H9 (cell line): ENCODE measurements around the gene NPPC. TPM values are rescaled to one million over a fixed set of nuclear protein-coding genes. Genes with fewer than 3 reads are reported as not detected.

Experiments
- DNase-seq: peaks from one replicate; pipeline ENCODE4 v3.0.0-alpha.2; 2017
- H2AFZ ChIP-seq: one replicate; pipeline ENCODE4 v1.6.1; 2013; ENCODE audit warnings: mild to moderate bottlenecking, low read length, control low read depth, moderate library complexity
- H2AK5ac ChIP-seq: 2 replicates; pipeline ENCODE4 v1.6.1; 2013; ENCODE audit warnings: low read length, control low read depth, mixed read lengths; ENCODE audit not compliant: insufficient read length
- H2BK120ac ChIP-seq: one replicate; pipeline ENCODE4 v1.6.1; 2013; ENCODE audit warnings: low read depth, mild to moderate bottlenecking, low read length, control low read depth, inconsistent platforms; ENCODE audit not compliant: poor library complexity, severe bottlenecking
- H2BK12ac ChIP-seq: 2 replicates; pipeline ENCODE4 v1.6.1; 2013; ENCODE audit warnings: low read length, control low read depth, mixed read lengths, low read depth; ENCODE audit not compliant: insufficient read length
- H2BK15ac ChIP-seq: 2 replicates; pipeline ENCODE4 v1.6.1; 2013; ENCODE audit warnings: low read depth, low read length, control low read depth
- H2BK20ac ChIP-seq: one replicate; pipeline ENCODE4 v1.6.1; 2013; ENCODE audit warnings: low read depth, mild to moderate bottlenecking, low read length, control low read depth, inconsistent platforms; ENCODE audit not compliant: poor library complexity, severe bottlenecking
- H2BK5ac ChIP-seq: 2 replicates; pipeline ENCODE4 v1.6.1; 2013; ENCODE audit warnings: low read length, control low read depth, mixed read lengths; ENCODE audit not compliant: insufficient read length
- H3K14ac ChIP-seq: 2 replicates; pipeline ENCODE4 v1.6.1; 2013; ENCODE audit warnings: low read length, control low read depth; ENCODE audit not compliant: insufficient read depth
- H3K18ac ChIP-seq: 2 replicates; pipeline ENCODE4 v1.6.1; 2013; ENCODE audit warnings: low read depth, mild to moderate bottlenecking, mixed read lengths, low read length, control low read depth; ENCODE audit not compliant: insufficient read length
- H3K23ac ChIP-seq: 2 replicates; pipeline ENCODE4 v1.6.1; 2013; ENCODE audit warnings: low read length, control low read depth, mixed read lengths, low read depth; ENCODE audit not compliant: insufficient read length
- H3K23me2 ChIP-seq: 2 replicates; pipeline ENCODE4 v1.6.1; 2013; ENCODE audit warnings: low read depth, mild to moderate bottlenecking, mixed read lengths, low read length, control low read depth; ENCODE audit not compliant: insufficient read length, poor library complexity, severe bottlenecking
- H3K27ac ChIP-seq: 2 replicates; pipeline ENCODE4 v1.5.1; 2013; ENCODE audit warnings: low read length, control low read depth, mixed read lengths, low read depth; ENCODE audit not compliant: insufficient read length
- H3K27me3 ChIP-seq: 2 replicates; pipeline ENCODE4 v1.6.1; 2013; ENCODE audit warnings: low read length, control low read depth, inconsistent platforms; ENCODE audit not compliant: insufficient read depth
- H3K4ac ChIP-seq: 2 replicates; pipeline ENCODE4 v1.6.1; 2013; ENCODE audit warnings: low read depth, mild to moderate bottlenecking, control low read depth, inconsistent platforms, low read length, moderate library complexity
- H3K4me1 ChIP-seq: 2 replicates; pipeline ENCODE4 v1.6.1; 2013; ENCODE audit warnings: low read length, control low read depth, inconsistent platforms; ENCODE audit not compliant: insufficient read depth
- H3K4me2 ChIP-seq: 2 replicates; pipeline ENCODE4 v1.6.1; 2013; ENCODE audit warnings: low read length, control low read depth, mixed read lengths; ENCODE audit not compliant: insufficient read length, insufficient read depth
- H3K56ac ChIP-seq: 2 replicates; pipeline ENCODE4 v1.6.1; 2013; ENCODE audit warnings: low read depth, mild to moderate bottlenecking, mixed read lengths, low read length, control low read depth; ENCODE audit not compliant: insufficient read length
- H3K79me1 ChIP-seq: 2 replicates; pipeline ENCODE4 v1.6.1; 2013; ENCODE audit warnings: low read depth, mild to moderate bottlenecking, moderate library complexity, low read length, control low read depth, inconsistent platforms; ENCODE audit not compliant: insufficient read depth, poor library complexity, severe bottlenecking
- H3K79me2 ChIP-seq: 2 replicates; pipeline ENCODE4 v1.6.1; 2013; ENCODE audit warnings: low read length, control low read depth, inconsistent platforms; ENCODE audit not compliant: insufficient read depth
- H3K9ac ChIP-seq: 2 replicates; pipeline ENCODE4 v1.6.1; 2013; ENCODE audit warnings: low read length, control low read depth, mixed read lengths; ENCODE audit not compliant: insufficient read length; ENCODE audit errors: extremely low read depth
- H3K9me3 ChIP-seq: one replicate; pipeline ENCODE4 v1.6.1; 2013; ENCODE audit warnings: low read depth, low read length, inconsistent platforms; ENCODE audit not compliant: control insufficient read depth
- H3T11ph ChIP-seq: one replicate; pipeline ENCODE4 v1.6.1; 2013; ENCODE audit warnings: mild to moderate bottlenecking, low read length, control low read depth, inconsistent platforms
- H4K20me1 ChIP-seq: one replicate; pipeline ENCODE4 v1.6.1; 2013; ENCODE audit not compliant: control insufficient read depth, insufficient read length, insufficient read depth
- H4K5ac ChIP-seq: 2 replicates; pipeline ENCODE4 v1.6.1; 2013; ENCODE audit warnings: low read depth, mild to moderate bottlenecking, mixed read lengths, low read length, control low read depth; ENCODE audit not compliant: insufficient read length
- H4K8ac ChIP-seq: replicated peaks from 2 replicates; pipeline ENCODE4 v1.6.1; 2013; ENCODE audit warnings: low read length, control low read depth, mixed read lengths, low read depth; ENCODE audit not compliant: insufficient read length
- H4K91ac ChIP-seq: 2 replicates; pipeline ENCODE4 v1.6.1; 2013; ENCODE audit warnings: low read depth, mild to moderate bottlenecking, moderate library complexity, mixed read lengths, low read length, control low read depth; ENCODE audit not compliant: insufficient read length
- H3K27ac Mint-ChIP-seq, 3 experiments: 2 replicates in 2 of 3; 3 replicates in 1 of 3; pipeline ENCODE4 v1.8.0; 2020 to 2021; ENCODE audit warnings: mixed read lengths in 3 of 3, mild to moderate bottlenecking in 1 of 3, moderate library complexity in 1 of 3
- H3K27me3 Mint-ChIP-seq: 2 replicates; pipeline ENCODE4 v1.8.0; 2021; ENCODE audit warnings: low read depth, mild to moderate bottlenecking, moderate library complexity, mixed read lengths
- H3K36me3 Mint-ChIP-seq, 3 experiments: 2 replicates in 2 of 3; 3 replicates in 1 of 3; pipeline ENCODE4 v1.8.0; 2020 to 2021; ENCODE audit warnings: low read depth in 3 of 3, mixed read lengths in 3 of 3; ENCODE audit not compliant: insufficient read depth in 1 of 3
- H3K4me1 Mint-ChIP-seq, 2 experiments: 2 replicates each; pipeline ENCODE4 v1.8.0; 2020; ENCODE audit warnings: mixed read lengths in 2 of 2
- H3K4me3 Mint-ChIP-seq, 2 experiments: 2 replicates in 1 of 2; 3 replicates in 1 of 2; pipeline ENCODE4 v1.8.0; 2020 to 2021; ENCODE audit warnings: mild to moderate bottlenecking in 2 of 2, mixed read lengths in 2 of 2, moderate library complexity in 1 of 2
- H3K9me3 Mint-ChIP-seq, 2 experiments: 2 replicates in 1 of 2; 3 replicates in 1 of 2; pipeline ENCODE4 v1.8.0; 2020; ENCODE audit warnings: mild to moderate bottlenecking in 2 of 2, mixed read lengths in 2 of 2, moderate library complexity in 1 of 2
- WGBS: extraction: QIAGEN DNeasy Blood & Tissue Kit; methylation state at CpG from one replicate; pipeline ENCODE4 v1.1.7; 2013; ENCODE audit warnings: missing lambda C conversion rate, low lambda C conversion rate, mixed read lengths; ENCODE audit not compliant: insufficient read length; ENCODE audit errors: extremely low coverage; 5-methylcytosine and 5-hydroxymethylcytosine counted together
- total RNA-seq: library from RNA; stranded (reverse); gene quantifications from 2 replicates; pipeline ENCODE4 v1.2.1, GENCODE V29; 2021
- TF ChIP-seq, protein P1 (sequence below): fragments of 200-600 bp; sonication (generic); conservative IDR thresholded peaks from 3 replicates; pipeline ENCODE4 v1.8.0; 2021; ENCODE audit warnings: antibody characterized with exemption, mild to moderate bottlenecking

Gene NPPC
- total RNA-seq, 1 experiment from 2014 or later = 1.1 TPM

DNA sequence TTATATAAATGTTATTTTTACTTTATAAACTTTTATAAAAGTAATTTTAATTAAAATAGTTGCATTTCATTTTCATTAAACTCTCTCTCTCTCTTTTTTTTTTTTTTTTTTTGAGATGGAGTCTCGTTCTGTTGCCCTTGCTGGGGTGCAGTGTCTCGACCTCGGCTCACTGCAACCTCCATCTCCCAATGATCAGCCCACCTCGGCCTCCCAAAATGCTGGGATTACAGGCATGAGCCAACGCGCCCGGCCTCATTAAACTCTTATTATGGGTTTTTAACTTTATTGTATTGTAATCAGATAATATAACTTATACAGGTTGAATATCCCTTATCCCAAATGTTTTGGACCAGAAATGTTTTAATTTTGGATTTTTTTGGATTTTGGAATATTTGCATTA is 10.9 kb upstream of the NPPC start:
- no peak for DNase-seq
- H3K9me3 ChIP-seq = no peaks in the 10 kb centered on the region
- no peaks in the 10 kb centered on the region for H3K9me3 Mint-ChIP-seq

More for the DNA sequence above, 10.9 kb upstream of the NPPC start:
- Histone ChIP-seq H2BK120ac (no peak overlapping the region), H4K91ac (no peak overlapping the region), H3K9ac (no peak overlapping the region), H2BK12ac (no peak overlapping the region), H2AK5ac (no peak overlapping the region), H3K23ac (no peak overlapping the region), H3K79me2 (no peaks in the 10 kb centered on the region), H3K27ac (no peak overlapping the region), H3K4me2 (no peak overlapping the region), H2BK5ac (no peak overlapping the region), H4K5ac (no peak overlapping the region), H2AFZ (no peak overlapping the region), H3T11ph (no peak overlapping the region), H4K20me1 (no peaks in the 10 kb centered on the region), H4K8ac (no peak overlapping the region), H3K79me1 (no peaks in the 10 kb centered on the region), H3K27me3 (no peaks in the 10 kb centered on the region), H2BK20ac (no peak overlapping the region), H2BK15ac (no peak overlapping the region), H3K18ac (no peak overlapping the region), H3K4ac (no peak overlapping the region), H3K4me1 (no peaks in the 10 kb centered on the region), H3K56ac (no peak overlapping the region), H3K14ac (no peak overlapping the region), H3K23me2 (no peaks in the 10 kb centered on the region)
- Mint-ChIP-seq H3K36me3 (no peaks in the 10 kb centered on the region), H3K4me3 (no peak overlapping the region), H3K27me3 (peaks cover 5% of the 10 kb centered on the region), H3K27ac (no peak overlapping the region), H3K4me1 (no peaks in the 10 kb centered on the region)
- no CpG with 5 or more reads among the region's 7 CpGs for WGBS
- TF ChIP-seq, protein P1, sequence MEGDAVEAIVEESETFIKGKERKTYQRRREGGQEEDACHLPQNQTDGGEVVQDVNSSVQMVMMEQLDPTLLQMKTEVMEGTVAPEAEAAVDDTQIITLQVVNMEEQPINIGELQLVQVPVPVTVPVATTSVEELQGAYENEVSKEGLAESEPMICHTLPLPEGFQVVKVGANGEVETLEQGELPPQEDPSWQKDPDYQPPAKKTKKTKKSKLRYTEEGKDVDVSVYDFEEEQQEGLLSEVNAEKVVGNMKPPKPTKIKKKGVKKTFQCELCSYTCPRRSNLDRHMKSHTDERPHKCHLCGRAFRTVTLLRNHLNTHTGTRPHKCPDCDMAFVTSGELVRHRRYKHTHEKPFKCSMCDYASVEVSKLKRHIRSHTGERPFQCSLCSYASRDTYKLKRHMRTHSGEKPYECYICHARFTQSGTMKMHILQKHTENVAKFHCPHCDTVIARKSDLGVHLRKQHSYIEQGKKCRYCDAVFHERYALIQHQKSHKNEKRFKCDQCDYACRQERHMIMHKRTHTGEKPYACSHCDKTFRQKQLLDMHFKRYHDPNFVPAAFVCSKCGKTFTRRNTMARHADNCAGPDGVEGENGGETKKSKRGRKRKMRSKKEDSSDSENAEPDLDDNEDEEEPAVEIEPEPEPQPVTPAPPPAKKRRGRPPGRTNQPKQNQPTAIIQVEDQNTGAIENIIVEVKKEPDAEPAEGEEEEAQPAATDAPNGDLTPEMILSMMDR = no peak
